HL-60 (cell line): ENCODE measurements around the gene STK32B.

Experiments
- DNase-seq, 2 experiments: peaks; one replicate each; pipeline ENCODE4 v3.0.0-alpha.2; 2010 to 2020; ENCODE audit warnings: low read depth in 1 of 2, low spot score in 1 of 2
- H3K27ac ChIP-seq: fragments of 250-450 bp; sonication (Bioruptor Pico); replicated peaks from 2 replicates; pipeline ENCODE4 v1.5.1; 2020; ENCODE audit warnings: mild to moderate bottlenecking, moderate library complexity
- H3K27me3 ChIP-seq: fragments of 250-450 bp; sonication (Bioruptor Pico); 2 replicates; pipeline ENCODE4 v1.5.1; 2021; ENCODE audit warnings: mild to moderate bottlenecking, moderate library complexity; ENCODE audit not compliant: insufficient read depth, poor library complexity, severe bottlenecking
- H3K4me3 ChIP-seq: replicated peaks from 2 replicates; pipeline ENCODE4 v1.5.1; 2011; ENCODE audit warnings: mild to moderate bottlenecking, control low read depth, low read length; ENCODE audit not compliant: insufficient read depth
- CTCF ChIP-seq: IDR thresholded peaks from one replicate; pipeline ENCODE4 v1.5.1; 2011; ENCODE audit warnings: low read length, control low read depth, inconsistent platforms; ENCODE audit not compliant: insufficient read depth
- GABPA ChIP-seq: IDR thresholded peaks from 2 replicates; pipeline ENCODE4 v1.6.1; 2012; ENCODE audit warnings: low read depth
- POLR2AphosphoS5 ChIP-seq: IDR thresholded peaks from 2 replicates; pipeline ENCODE4 v1.6.1; 2012; ENCODE audit warnings: low read depth
- REST ChIP-seq: IDR thresholded peaks from 2 replicates; pipeline ENCODE4 v1.6.1; 2012; ENCODE audit warnings: low read depth; ENCODE audit not compliant: insufficient replicate concordance
- SPI1 ChIP-seq: IDR thresholded peaks from 2 replicates; pipeline ENCODE4 v1.6.1; 2012; ENCODE audit warnings: low read depth, mild to moderate bottlenecking, borderline replicate concordance

The STK32B gene

GRCh38 chr4:5409237-5409636 is 358.0 kb downstream of the STK32B start:
- Histone ChIP-seq H3K4me3 (no peak overlapping the region), H3K27ac (no peak overlapping the region), H3K27me3 (no peaks in the 10 kb centered on the region)
- no peak for DNase-seq
- TF ChIP-seq CTCF, result no peak

GRCh38 chr4:5409972-5410618 is 358.8 kb downstream of the STK32B start:
- H3K27me3 ChIP-seq, result no peaks in the 10 kb centered on the region

GRCh38 chr4:5412296-5412695 is 361.0 kb downstream of the STK32B start:
- Histone ChIP-seq H3K4me3 (no peak overlapping the region), H3K27ac (no peak overlapping the region), H3K27me3 (no peaks in the 10 kb centered on the region)
- DNase-seq, result no peak
- TF ChIP-seq GABPA (no peak), SPI1 (no peak), CTCF (no peak), REST (no peak), POLR2AphosphoS5 (no peak)

More at GRCh38 chr4:5409972-5410618, 358.8 kb downstream of the STK32B start:
- H3K27ac ChIP-seq, result no peak overlapping the region
- no peak overlapping the region for H3K4me3 ChIP-seq
- TF ChIP-seq REST, result no peak
- no peak for TF ChIP-seq CTCF
- TF ChIP-seq SPI1, result no peak
- no peak for TF ChIP-seq POLR2AphosphoS5
- no peak for TF ChIP-seq GABPA
- DNase-seq, result no peak

GRCh38 chr4:5412751-5413150 is 361.5 kb downstream of the STK32B start:
- Histone ChIP-seq H3K27ac (no peak overlapping the region), H3K4me3 (no peak overlapping the region), H3K27me3 (no peaks in the 10 kb centered on the region)
- TF ChIP-seq GABPA, result no peak
- no peak for TF ChIP-seq CTCF
- no peak for TF ChIP-seq POLR2AphosphoS5
- TF ChIP-seq REST, result no peak
- no peak for TF ChIP-seq SPI1
- DNase-seq, result no peak
